Left renal pelvis (tissue), 4 donors: ENCODE measurements around the gene EDEM1. TPM values are rescaled to one million over a fixed set of nuclear protein-coding genes. Genes with fewer than 3 reads are reported as not detected.
"Not testable (repeated sequence)": the region's sequence is repeated elsewhere in the genome, so short reads cannot be mapped to it uniquely, and the experiment has no call there.

ENCODE experiments used
- DNase-seq, 4 donors: peaks; one replicate each; pipeline ENCODE4 v3.0.0-alpha.2; 2013; ENCODE audit warnings: low read depth in 4 of 4, low spot score in 3 of 4
- polyA plus RNA-seq, 4 donors: library from polyadenylated mRNA; unstranded; fragments of 120-200 nt; gene quantifications; one replicate each; pipeline ENCODE4 v1.2.1, GENCODE V29; 2013; ENCODE audit not compliant: insufficient read length in 4 of 4

Gene EDEM1
- polyA plus RNA-seq, 4 donors, result 15.3 to 21.2 (median 18.8) TPM

DNA sequence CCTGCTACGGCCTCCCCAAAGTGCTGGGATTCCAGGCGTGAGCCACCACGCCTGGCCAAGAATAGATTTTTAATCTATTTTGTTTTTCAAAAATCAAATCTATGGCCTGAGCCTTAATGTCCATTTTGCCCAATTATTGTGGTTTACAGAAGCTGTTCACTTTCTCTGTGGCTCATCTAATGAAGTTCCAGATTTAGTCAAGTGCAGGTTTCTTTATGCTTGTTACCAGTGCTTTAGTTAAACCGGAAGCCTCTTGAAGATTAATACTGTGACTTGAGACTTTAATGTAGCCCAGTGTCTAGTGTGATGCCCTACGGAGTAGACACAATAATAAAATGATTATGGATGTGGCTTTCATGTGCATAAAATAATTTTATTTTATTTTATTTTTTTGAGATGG, 16.5 kb upstream of the EDEM1 start:
- no peak for DNase-seq

DNA sequence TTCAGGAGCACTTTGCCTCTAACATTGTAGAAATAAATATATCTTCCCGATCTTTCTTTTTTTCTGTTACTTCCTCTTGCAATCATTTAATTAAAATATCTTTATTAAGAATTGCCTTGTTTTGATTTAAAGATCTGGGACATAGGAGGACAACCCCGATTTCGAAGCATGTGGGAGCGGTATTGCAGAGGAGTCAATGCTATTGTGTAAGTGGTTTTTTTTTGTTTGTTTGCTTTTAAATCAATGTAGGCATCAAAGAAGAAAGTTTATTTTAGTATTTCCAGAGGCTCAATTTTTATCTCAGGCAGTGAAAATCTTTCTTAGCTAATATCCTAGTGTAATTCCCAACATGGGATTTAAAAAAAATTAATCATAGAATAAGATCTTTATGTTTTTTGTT, 15.5 kb upstream of the EDEM1 start:
- DNase-seq, result no peak

DNA sequence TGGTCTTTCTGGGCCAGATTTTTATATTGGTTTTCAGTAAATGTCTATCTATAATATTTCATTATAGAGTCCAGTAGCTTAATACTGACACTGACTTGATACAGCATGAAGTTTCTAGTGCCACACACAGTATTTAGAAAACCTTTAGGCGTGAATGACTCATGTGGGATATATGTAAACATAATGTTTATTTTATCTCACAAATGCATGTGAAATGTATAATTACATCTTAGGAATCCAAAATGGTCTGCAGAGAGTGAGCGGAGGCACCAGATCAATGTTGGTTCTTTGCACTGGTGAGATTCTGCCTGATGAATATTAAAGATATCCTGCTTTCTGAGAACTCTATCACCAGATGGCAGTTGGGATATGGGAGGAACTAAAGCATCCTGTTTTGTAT, 8.5 kb upstream of the EDEM1 start:
- not testable (repeated sequence) for DNase-seq

DNA sequence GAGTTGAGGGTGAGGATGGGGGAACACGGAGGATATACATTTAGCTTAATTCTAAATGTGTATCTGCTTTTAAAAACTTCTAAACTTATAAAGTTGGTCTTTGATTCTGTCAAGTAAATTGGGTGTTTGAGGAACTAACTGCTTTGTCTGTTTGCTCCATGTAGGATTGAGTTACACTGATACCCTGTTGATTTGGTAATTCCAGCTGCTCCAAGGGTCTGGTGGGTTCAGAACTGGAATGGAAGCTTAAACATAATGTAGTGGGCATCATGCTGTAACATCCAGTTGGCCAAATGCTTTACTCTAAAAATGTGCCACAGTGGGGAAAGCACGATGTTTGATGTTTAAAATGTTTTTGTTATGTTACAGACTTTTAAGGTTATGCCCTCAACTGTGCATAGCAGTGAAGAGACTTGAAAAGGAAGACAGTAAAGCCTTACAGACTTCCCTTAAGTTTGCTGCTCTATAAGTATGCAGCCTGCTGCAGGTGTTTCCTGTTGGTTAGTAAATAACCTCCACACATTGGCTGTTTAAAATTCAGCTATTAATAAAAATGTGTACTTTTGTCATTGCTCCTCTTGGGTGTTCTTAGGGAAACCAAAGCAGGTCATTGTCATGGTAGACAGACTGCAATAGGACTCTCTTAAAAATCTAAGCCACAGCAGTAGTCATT, 5.9 kb upstream of the EDEM1 start:
- no peak for DNase-seq

DNA sequence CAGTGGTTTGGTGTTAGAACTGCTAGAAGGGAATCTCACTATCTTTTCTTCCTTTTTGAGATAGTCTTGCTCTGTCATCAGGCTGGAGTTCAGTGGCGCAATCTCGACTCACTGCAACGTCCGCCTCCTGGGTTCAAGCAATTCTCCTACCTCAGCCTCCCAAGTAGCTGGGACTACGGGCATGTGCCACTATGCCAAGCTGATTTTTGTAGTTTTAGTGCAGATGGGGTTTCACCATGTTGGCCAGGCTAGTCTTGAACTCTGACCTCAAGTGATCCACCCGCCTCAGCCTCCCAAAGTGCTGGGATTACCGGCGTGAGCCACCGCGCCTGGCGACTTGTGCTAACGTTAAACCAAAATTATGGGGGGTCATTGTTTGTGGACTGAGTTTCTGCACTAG, 3.8 kb upstream of the EDEM1 start:
- DNase-seq, result not testable (repeated sequence)

DNA sequence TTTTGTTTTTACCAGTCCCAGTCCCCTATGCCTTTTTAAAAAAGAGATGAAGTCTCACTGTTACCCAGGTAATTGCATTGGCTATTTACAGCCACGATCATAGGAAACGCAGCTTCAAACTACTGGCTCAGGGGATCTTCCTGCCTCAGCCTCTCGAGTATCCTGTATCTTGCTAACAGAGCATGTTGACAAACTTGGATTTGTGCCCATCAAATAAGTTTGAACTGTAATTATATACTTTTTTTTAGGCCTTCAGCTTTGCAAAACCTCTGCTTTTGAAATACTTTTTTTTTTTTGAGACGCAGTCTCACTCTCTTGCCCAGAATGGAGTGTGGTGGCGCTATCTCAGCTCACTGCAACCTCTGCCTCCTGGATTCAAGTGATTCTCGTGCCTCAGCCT, 3.0 kb upstream of the EDEM1 start:
- no peak for DNase-seq

DNA sequence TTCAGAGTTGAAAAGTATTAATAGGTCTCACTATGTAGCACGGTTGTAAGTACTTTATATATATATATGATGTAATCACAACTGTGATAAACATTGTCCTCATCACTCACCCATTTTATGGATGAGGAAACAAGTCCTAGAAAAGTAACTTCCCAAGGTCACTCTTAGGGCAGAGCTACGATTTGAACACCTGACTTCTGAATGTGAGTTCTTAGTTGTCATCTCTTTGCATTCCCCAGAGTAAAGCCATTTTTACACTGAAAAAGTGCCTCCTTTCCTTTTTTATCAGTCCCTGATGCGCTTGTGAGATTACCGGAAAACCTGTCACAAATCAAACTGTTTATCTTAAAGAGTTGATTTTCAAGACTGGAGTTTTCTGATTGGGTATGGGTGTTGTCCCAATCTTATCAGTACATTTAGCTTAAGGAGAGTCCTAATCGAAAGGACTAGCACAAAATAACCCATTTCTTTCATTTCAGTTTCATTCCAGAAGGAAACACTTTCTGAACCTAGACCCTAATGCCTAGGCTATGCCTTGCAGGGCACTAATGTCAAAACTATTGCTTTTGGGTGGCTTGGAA, 2.3 kb upstream of the EDEM1 start:
- no peak for DNase-seq

DNA sequence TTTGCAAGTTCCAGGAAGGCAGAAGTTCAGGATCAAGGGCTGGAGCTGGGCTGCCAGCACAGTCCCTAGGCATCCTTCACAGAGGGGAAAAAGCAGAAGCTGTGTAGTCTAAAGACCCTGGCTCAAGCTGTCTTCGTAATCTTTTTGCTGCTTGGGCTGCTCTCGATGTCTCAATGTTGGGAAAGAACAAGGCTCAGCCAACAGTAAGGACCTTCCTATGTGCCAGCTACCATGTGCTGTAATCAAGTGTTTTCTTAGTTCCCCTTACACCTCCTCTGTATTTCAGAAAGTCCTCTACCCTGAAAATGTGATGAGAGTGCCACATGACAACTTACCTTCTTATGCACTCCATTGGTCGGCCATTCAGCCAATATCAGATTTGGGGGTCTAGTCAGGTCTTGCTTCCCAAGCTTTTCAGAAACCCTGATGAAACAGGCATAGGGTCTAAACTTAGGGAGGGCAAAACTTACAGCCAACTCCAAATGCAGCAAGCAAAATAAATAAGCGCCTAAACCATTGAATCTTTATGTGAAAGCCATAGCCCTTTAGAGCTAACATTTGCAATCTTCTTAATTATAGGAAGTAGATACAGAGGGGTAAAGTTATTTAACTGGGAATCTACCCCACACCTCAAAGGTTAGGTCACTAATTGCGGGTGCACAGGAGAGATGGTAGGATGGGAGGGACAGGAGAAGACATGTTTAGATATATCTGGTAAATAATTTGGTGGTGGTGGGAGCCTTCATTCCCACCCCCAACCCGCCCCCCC, 1.2 kb upstream of the EDEM1 start:
- DNase-seq, result no peak

DNA sequence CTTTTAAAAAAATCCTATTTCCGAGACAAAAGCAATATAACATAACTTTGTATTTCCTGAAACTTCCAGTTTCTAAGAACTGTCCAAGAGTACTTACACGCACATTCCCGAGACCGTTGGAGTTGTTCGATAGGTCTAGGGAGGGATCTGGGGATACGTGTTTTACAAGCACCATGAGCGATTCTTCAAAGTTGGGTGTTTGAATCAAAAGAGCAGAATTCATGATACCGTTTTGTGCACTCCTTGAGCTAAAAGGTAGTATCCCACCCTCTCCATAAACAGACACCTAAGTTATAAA, 700 bp upstream of the EDEM1 start:
- DNase-seq, result no peak

DNA sequence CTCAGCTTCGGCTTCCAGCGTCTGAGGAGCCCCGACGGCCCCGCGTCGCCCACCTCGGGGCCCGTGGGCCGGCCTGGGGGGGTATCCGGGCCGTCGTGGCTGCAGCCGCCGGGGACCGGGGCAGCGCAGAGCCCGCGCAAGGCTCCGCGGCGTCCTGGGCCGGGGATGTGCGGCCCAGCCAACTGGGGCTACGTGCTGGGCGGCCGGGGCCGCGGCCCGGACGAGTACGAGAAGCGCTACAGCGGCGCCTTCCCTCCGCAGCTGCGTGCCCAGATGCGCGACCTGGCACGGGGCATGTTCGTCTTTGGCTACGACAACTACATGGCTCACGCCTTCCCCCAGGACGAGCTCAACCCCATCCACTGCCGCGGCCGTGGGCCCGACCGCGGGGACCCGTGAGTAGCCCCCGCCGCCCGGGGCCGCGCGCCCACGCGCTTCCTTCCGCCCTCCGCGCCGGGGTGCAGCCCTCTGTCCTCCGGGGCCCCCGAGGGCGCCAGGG, 462 bp downstream of the EDEM1 start:
- peak in 2 of 4 donors; percentile 10 to 17 for DNase-seq

DNA sequence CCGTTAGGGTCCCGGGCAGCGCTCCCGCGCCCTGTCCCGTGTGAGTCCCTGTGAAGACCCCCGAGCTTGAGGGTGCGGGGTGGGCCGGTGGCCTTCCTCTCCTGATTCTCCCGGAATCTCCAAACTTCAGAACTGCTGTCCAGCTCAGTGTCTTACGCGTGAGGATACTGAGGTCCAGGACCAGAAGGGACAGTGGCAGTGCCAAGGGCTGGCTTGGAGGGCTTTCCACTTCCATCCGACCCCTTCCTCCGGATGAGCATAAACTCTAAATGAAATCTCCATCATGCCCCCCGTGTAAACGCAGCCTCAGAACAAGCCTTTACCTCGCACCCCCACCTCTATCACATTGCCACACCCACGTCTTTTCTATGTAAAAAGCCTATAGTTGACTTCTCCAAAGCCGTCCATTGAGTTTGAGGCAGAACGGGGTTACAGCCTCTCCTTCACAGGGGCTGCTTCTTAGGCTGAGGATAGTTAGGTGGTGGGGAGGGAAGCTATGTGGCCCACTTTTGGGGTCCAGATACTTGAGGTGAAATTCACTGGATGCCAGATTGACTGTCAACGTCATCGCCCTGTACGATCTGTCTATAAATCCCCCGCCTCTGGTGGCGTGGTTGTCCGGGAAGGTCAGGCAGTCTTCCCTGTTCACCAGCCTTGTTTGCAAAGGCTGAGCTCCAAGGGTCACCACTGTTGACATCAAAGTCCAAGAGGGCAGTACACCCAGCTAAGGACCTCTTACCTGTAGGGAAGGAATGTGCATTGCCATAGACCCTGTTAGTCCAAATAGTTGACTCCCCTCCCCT, 1.1 kb downstream of the EDEM1 start:
- peak in 3 of 4 donors; percentile 15 to 27 (median 18) for DNase-seq

DNA sequence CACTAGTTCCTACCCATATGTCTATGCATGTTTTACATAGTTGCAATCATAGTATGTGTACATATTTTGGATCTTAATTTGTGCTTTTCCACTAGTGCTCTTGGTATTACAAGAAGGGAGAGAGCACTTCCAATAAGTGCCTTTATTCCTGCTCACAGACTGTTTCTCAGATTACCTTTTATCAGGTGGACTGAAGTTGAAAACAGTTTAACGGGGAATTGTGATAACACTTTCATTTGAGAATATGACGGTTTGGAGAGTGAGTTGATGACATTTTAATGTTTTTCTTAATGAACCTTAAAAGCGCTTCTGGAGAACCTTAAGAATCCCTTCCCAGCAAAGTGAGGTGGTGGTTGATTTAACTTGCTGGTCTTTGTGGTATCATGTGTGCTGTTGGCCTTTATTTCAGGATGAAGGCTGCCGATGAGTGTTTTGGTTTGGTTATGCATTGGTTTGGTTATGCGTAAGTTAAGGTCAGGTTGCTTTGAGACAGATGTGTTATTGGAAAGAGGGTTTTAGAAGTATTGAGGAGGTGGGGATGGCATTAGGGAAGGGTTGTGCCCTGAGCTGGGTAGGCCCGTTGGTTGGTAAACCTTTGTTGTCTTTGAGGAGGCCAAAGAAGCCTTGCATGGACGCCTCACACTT, 2.8 kb downstream of the EDEM1 start:
- DNase-seq, result no peak

DNA sequence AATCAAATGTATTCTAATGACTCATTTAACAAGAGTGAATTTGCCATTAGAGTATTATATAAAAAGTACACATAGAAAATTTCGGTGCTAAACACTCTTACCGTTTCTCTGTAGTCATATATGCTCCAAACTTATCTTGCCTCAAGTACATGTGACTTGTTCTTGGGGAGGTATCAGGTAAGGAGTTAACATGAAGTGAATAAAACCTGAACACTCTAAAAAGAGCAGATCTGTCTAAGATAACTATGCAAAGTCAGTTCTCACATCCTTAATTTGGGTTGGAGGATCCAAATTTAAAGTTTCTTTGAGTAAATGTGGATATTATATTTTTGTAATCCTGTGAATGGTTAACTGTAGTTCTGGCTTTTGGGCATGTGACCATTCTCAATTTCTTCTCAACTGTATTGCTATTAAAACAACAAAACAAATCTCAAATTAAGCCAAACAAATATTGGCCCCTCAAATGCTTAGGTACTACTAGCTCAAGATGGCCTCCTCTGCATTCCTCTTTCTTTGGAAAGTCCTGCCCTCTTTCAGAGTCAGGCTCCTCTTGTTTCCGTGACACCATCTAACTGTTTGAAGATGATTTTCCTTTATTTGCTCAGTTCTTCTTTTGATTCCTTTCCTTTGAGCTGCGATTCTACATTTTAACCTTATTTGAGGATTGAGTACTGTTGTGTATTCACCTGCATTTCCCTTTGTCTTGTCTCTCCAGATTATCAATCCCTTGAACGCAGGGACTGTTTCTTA, 4.2 kb downstream of the EDEM1 start:
- no peak for DNase-seq

DNA sequence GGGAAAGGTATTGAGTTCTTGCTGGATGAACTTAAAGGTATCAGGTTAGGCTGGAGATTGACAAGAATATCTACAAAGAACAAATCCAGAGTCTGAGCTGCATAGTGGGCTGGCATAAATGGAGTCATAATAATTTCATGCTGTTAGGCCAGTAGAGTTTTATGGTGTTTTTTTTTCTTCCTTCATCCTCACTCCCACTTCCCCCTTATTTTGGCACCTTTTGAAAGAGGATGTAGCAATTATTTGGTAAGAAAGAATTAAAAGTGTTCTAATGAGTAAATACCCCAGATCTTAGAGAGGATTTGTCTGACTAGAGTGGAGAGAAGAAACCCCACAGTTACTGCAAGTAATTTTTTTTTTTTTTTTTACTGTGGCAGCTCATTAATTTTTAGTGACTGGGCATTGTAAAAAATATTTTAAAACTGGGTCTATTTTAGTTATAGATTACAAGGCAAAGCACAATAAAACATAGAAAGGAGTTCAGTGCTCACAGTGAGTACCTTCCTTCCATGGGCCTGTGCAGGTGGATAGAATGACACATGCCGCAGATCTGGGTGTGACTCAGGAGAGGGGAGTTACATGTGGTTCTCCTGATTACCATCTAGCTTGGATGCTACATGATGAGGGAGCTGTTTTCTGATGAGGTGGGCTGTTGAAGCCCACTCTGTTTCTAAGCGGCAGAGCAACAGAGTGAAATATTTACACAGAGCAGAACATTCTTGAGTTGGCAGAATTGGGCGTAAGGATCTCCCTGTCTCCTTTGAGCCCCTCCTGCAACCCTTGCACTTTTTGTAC, 5.3 kb downstream of the EDEM1 start:
- DNase-seq, result no peak

DNA sequence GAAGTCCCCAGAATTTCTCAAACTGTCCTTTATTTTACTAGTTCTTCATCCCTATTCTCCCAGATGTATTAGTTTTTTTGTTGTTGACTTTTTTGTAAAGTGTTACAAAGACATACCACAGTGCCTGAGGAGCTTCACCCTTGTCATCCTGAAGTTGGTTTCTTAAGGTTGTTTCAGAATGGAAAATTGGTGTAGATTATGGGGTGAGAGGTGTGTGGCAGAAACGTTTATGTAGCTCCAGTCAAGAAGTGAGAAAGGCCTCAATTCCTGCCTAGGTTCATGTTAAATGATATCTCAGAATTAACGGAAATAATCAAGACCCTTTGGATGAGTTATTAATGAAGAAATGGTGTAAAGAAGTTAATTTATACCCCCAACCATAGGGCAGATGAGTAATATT, 6.8 kb downstream of the EDEM1 start:
- DNase-seq, result no peak

DNA sequence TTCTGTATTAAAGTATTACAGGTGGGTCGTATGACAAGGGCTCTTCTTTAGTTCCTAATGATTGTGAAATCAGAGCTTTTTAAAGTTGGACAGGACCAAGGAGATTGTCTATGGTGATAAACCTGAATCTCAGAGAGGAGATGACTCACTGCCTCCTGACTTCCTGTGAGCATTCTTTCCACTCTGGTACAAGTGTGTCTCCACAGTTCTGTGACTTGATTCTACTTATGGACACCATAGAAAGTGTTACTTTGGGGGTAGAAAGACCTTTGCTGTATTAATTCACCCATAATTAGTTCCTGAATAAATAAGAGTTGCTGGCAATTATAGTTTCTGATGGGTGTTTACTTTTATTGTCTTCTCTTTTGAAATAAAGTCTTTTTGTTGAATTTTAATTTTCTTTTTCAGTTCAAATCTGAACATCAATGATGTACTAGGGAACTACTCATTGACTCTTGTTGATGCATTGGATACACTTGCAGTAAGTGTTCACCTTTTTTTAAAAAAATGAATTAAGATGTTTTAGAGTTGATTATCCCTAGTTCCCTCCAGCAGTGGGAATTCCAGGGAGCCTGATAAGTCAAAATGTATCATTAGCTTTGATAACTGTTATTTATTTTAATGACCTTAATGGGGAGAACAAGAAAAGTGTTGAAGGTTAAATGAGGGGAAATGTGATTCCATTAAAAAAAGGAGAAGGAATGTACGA, 7.4 kb downstream of the EDEM1 start:
- no peak for DNase-seq

DNA sequence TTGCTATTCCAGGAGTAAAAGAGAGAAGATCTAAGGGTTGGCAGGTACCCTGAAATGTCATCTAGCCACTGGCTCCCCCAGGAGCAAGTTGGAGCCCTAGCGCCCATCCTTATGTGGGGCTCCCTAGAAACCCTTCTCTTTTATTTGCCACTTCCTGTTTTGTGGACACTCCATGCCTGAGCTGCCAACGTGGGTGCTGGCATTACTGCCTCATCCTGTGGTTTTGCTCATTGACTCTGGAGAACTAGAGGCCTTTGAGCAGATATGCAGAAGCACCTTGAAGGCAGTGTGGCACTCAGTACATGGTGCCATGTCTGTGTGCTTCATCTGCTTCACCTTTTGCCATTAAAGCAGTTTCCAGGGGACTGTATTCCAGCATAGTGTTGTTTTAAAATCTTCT, 8.1 kb downstream of the EDEM1 start:
- DNase-seq, result no peak

DNA sequence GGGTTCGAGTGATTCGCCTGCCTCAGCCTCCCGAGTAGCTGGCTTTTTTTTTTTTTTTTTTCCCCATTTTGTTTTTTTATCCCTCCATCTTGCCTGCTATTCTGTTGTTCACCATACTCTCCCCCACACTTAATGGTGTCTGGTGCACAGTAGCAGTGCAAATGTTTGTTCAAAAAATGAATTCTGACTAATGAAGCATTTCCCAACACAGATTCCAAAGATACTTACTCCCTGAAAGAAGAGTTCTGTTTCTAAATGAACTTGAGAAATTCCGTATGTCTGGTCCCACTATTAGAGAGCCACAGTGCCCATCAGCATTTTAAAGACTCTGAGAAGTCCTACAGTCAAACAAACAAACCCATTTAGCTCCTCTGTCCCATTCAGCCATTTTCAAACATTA, 9.5 kb downstream of the EDEM1 start:
- no peak for DNase-seq
